ENCODE results near the gene GMCL2. TPM values are rescaled to one million over a fixed set of nuclear protein-coding genes. Genes with fewer than 3 reads are reported as not detected.

GMCL2 gene
- total RNA-seq, 1 experiment from 2014 or later = not detected

DNA sequence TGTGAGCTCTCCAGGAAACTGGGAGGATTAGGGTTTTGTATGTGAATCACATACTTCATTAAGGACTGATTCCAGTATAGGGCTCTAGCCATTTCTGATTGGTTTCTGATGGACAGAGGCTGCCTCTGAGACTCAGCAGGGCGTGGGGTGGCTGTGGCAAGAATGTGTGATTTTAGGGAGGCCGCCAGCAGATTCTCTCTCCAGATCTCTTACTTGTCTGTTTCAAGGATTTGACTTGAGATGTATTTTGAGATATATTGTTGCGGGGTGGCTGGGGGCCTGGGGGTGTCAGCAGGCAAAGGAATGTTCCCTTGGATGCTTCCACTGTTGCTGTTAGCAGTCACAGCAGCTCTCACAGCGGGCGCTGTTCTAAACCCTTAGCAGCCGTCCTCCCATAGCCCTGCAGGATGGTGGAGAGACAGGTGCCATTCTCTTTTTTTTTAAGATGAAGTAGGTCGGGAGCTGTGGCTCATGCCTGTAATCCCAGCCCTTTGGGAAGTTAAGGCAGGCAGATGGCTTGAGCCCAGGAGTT lies 9.2 kb upstream of the GMCL2 start:
- H3K27me3 ChIP-seq (replicated peaks) = peaks cover 14% of the 10 kb centered on the region; the same call in 1 of the 2 replicates
- 0 out of 2 replicates have a peak, but pooled peaks cover 3% of the 10 kb centered on the region for H3K9me3 ChIP-seq (replicated peaks)
- H3K27ac ChIP-seq = no peak overlapping the region
- H3K36me3 ChIP-seq = no peaks in the 10 kb centered on the region
- no peaks in the 10 kb centered on the region for H3K4me1 ChIP-seq (replicated peaks)
- no peak overlapping the region for H3K4me3 ChIP-seq
- no peak for DNase-seq (ENCODE audit: low read depth in 1 of 2, low spot score in 2 of 2)

DNA sequence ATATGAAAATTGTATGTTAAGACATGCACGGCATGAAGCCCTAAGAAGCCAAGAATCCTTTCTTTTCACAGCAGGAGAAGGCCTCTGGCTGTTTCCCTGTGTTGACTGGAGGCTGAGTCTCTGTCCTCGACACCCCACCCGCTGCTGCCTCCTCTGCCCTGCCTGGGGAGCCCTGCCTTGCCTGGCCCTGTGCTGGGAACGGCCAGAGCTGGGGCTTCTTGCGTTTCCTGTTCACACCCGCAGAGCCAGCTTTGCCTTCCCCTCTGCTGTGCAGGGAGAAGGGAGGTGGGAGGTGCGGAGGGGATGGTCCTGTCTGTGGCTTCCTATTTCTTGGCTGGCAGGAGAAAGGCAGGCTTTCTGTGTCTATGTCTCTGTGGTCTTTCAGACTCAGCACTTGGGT lies 6.9 kb upstream of the GMCL2 start:
- Histone ChIP-seq H3K9me3 (replicated peaks) (0 out of 2 replicates have a peak, but pooled peaks cover 3% of the 10 kb centered on the region), H3K4me1 (replicated peaks) (no peaks in the 10 kb centered on the region), H3K4me3 (no peak overlapping the region), H3K27me3 (replicated peaks) (peaks cover 17% of the 10 kb centered on the region; the same call in 1 of the 2 replicates), H3K36me3 (no peaks in the 10 kb centered on the region), H3K27ac (no peak overlapping the region)
- no peak for DNase-seq (ENCODE audit: low read depth in 1 of 2, low spot score in 2 of 2)

GRCh38 chr5:178193251-178193809 lies 6.2 kb upstream of the GMCL2 start:
- H3K9me3 ChIP-seq (replicated peaks) = 0 out of 2 replicates have a peak, but pooled peaks cover 3% of the 10 kb centered on the region
- no peak for DNase-seq (ENCODE audit: low read depth in 1 of 2, low spot score in 2 of 2)
- H3K27ac ChIP-seq = no peak overlapping the region
- no peaks in the 10 kb centered on the region for H3K4me1 ChIP-seq (replicated peaks)
- no peak overlapping the region for H3K4me3 ChIP-seq
- peaks cover 17% of the 10 kb centered on the region; the same call in 1 of the 2 replicates for H3K27me3 ChIP-seq (replicated peaks)
- no peaks in the 10 kb centered on the region for H3K36me3 ChIP-seq

GRCh38 chr5:178192787-178193186 lies 5.6 kb upstream of the GMCL2 start:
- DNase-seq (ENCODE audit: low read depth in 1 of 2, low spot score in 2 of 2) = no peak
- no peak overlapping the region for H3K4me3 ChIP-seq
- peaks cover 17% of the 10 kb centered on the region; the same call in 1 of the 2 replicates for H3K27me3 ChIP-seq (replicated peaks)
- H3K9me3 ChIP-seq (replicated peaks) = 0 out of 2 replicates have a peak, but pooled peaks cover 3% of the 10 kb centered on the region
- no peak overlapping the region for H3K27ac ChIP-seq
- H3K36me3 ChIP-seq = no peaks in the 10 kb centered on the region
- no peaks in the 10 kb centered on the region for H3K4me1 ChIP-seq (replicated peaks)

- Histone ChIP-seq H3K27me3 (replicated peaks) (peaks cover 17% of the 10 kb centered on the region; the same call in 1 of the 2 replicates), H3K27ac (no peak overlapping the region), H3K36me3 (no peaks in the 10 kb centered on the region), H3K4me3 (no peak overlapping the region), H3K4me1 (replicated peaks) (no peaks in the 10 kb centered on the region), H3K9me3 (replicated peaks) (0 out of 2 replicates have a peak, but pooled peaks cover 3% of the 10 kb centered on the region)
- no peak for DNase-seq (ENCODE audit: low read depth in 1 of 2, low spot score in 2 of 2)
Measured at GRCh38 chr5:178192244-178192643, 5.1 kb upstream of the GMCL2 start.

- Histone ChIP-seq H3K27me3 (replicated peaks) (peaks cover 17% of the 10 kb centered on the region; the same call in 1 of the 2 replicates), H3K36me3 (no peaks in the 10 kb centered on the region), H3K9me3 (replicated peaks) (0 out of 2 replicates have a peak, but pooled peaks cover 3% of the 10 kb centered on the region), H3K4me3 (no peak overlapping the region), H3K27ac (no peak overlapping the region), H3K4me1 (replicated peaks) (no peaks in the 10 kb centered on the region)
- no peak for DNase-seq (ENCODE audit: low read depth in 1 of 2, low spot score in 2 of 2)
Measured at GRCh38 chr5:178191661-178192060, 4.5 kb upstream of the GMCL2 start.

- 0 out of 2 replicates have a peak, but pooled peaks cover 3% of the 10 kb centered on the region for H3K9me3 ChIP-seq (replicated peaks)
- H3K27me3 ChIP-seq (replicated peaks) = peaks cover 15% of the 10 kb centered on the region; the same call in 1 of the 2 replicates
- H3K4me1 ChIP-seq (replicated peaks) = no peaks in the 10 kb centered on the region
- H3K36me3 ChIP-seq = no peaks in the 10 kb centered on the region
- H3K4me3 ChIP-seq = no peak overlapping the region
- H3K27ac ChIP-seq = no peak overlapping the region
- DNase-seq (ENCODE audit: low read depth in 1 of 2, low spot score in 2 of 2) = no peak
Measured at GRCh38 chr5:178189433-178189832, 2.3 kb upstream of the GMCL2 start.

DNA sequence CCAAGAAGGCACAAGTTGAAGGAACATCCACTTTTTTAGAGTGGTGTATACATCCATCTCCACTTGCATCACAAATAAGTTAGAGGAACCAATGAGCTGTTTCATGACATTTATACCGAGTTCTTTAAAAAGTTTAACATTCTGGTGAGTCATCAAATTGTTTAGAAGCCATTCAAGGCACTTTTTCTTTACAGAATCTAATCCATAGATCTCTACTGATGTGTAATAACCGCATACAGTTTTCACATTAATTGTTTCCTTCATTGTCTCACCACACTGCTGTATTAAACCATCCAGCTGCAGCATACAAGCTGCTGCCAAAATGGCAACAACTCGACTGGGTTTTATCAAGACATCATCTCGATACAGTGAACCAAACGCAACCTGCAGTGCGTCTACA lies 744 bp downstream of the GMCL2 start:
- Histone ChIP-seq H3K27ac (no peak overlapping the region), H3K4me3 (no peak overlapping the region), H3K9me3 (replicated peaks) (no peaks in the 10 kb centered on the region), H3K36me3 (no peaks in the 10 kb centered on the region), H3K4me1 (replicated peaks) (no peaks in the 10 kb centered on the region), H3K27me3 (replicated peaks) (peaks cover 8% of the 10 kb centered on the region; the same call in 1 of the 2 replicates)
- DNase-seq (ENCODE audit: low read depth in 1 of 2, low spot score in 2 of 2) = no peak

- Histone ChIP-seq H3K9me3 (replicated peaks) (0 out of 2 replicates have a peak, but pooled peaks cover 3% of the 10 kb centered on the region), H3K27ac (no peak overlapping the region), H3K27me3 (replicated peaks) (peaks cover 4% of the 10 kb centered on the region; the same call in 1 of the 2 replicates), H3K4me1 (replicated peaks) (no peaks in the 10 kb centered on the region), H3K4me3 (no peak overlapping the region), H3K36me3 (no peaks in the 10 kb centered on the region)
- no peak for DNase-seq (ENCODE audit: low read depth in 1 of 2, low spot score in 2 of 2)
Measured at GRCh38 chr5:178182158-178182876, 4.9 kb downstream of the GMCL2 start.

GRCh38 chr5:178180141-178180863 lies 6.9 kb downstream of the GMCL2 start:
- H3K27me3 ChIP-seq (replicated peaks) = no peaks in the 10 kb centered on the region; the same call in 1 of the 2 replicates

GRCh38 chr5:178177569-178177968 lies 9.6 kb downstream of the GMCL2 start:
- Histone ChIP-seq H3K27me3 (replicated peaks) (no peaks in the 10 kb centered on the region; the same call in 1 of the 2 replicates), H3K36me3 (no peaks in the 10 kb centered on the region)
- DNase-seq (ENCODE audit: low read depth in 1 of 2, low spot score in 2 of 2) = no peak

More at GRCh38 chr5:178180141-178180863, 6.9 kb downstream of the GMCL2 start:
- 0 out of 2 replicates have a peak, but pooled peaks cover 3% of the 10 kb centered on the region for H3K9me3 ChIP-seq (replicated peaks)
- DNase-seq (ENCODE audit: low read depth in 1 of 2, low spot score in 2 of 2) = no peak
- H3K27ac ChIP-seq = no peak overlapping the region
- no peaks in the 10 kb centered on the region for H3K36me3 ChIP-seq
- H3K4me1 ChIP-seq (replicated peaks) = no peaks in the 10 kb centered on the region
- H3K4me3 ChIP-seq = no peak overlapping the region

DNA sequence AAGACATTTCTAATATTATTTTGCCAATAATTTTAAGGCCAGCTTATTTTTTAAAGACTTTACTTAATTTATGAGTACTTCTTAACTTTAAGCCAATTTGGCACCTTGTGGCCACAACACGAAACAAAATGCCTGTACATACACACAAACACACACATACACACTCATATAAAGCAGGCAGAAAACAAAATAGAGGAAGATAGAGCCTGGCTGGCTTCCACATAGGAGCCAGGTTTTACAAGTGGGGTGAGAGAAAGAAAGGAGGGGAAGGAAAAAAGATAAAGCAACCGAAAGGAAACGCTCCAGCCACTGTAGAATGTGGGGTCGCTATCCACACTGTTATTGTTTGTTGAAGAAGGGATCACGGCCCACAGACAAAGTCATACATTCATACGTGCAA lies 10.4 kb downstream of the GMCL2 start:
- no peak for DNase-seq (ENCODE audit: low read depth in 1 of 2, low spot score in 2 of 2)
- no peak overlapping the region for H3K4me3 ChIP-seq
- no peaks in the 10 kb centered on the region for H3K4me1 ChIP-seq (replicated peaks)
- H3K9me3 ChIP-seq (replicated peaks) = 0 out of 2 replicates have a peak, but pooled peaks cover 3% of the 10 kb centered on the region
- H3K27ac ChIP-seq = no peak overlapping the region
- no peaks in the 10 kb centered on the region; the same call in 1 of the 2 replicates for H3K27me3 ChIP-seq (replicated peaks)
- H3K36me3 ChIP-seq = no peaks in the 10 kb centered on the region

More at GRCh38 chr5:178177569-178177968, 9.6 kb downstream of the GMCL2 start:
- Histone ChIP-seq H3K4me3 (no peak overlapping the region), H3K27ac (no peak overlapping the region), H3K4me1 (replicated peaks) (no peaks in the 10 kb centered on the region), H3K9me3 (replicated peaks) (0 out of 2 replicates have a peak, but pooled peaks cover 3% of the 10 kb centered on the region)

DNA sequence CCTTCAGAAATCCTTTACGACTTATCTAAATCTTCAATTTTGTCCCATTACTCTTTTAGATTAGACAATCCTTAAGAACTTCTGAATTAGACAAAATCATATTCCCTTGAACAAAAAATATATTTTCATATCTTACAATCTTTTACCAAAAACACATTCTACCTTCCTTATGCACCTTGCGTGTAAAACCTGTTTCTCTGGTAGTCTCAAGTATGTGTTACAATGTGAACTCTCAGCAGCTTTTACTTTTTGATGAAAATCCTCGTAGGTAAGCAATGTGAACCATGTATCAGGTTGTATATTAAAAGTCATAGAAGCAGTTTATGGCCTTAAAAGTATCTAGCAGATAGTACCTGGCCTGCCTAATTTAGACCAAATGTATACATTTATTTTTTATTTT lies 12.7 kb downstream of the GMCL2 start:
- H3K27me3 ChIP-seq (replicated peaks) = peaks cover 18% of the 10 kb centered on the region
- no peaks in the 10 kb centered on the region for H3K36me3 ChIP-seq
- no peak overlapping the region for H3K27ac ChIP-seq
- no peak overlapping the region for H3K4me3 ChIP-seq
- DNase-seq (ENCODE audit: low read depth in 1 of 2, low spot score in 2 of 2) = no peak
- H3K4me1 ChIP-seq (replicated peaks) = no peaks in the 10 kb centered on the region
- 0 out of 2 replicates have a peak, but pooled peaks cover 4% of the 10 kb centered on the region for H3K9me3 ChIP-seq (replicated peaks)
